HG03135 (cell line): Measurements from ENCODE around the gene BCAN.
"Not testable (repeated sequence)": the region's sequence is repeated elsewhere in the genome, so short reads cannot be mapped to it uniquely, and the experiment has no call there.

Experiments used
- ATAC-seq: cut with Tn5 transposase; IDR thresholded peaks from one replicate; pipeline ENCODE4 v1.9.1; 2021; ENCODE audit warnings: mild to moderate bottlenecking, moderate library complexity; ENCODE audit not compliant: unreplicated experiment

BCAN gene

GRCh38 chr1:156641761-156642264 is at the start of gene BCAN:
TSS of gene BCAN (plus strand) at chr1:156642117. CDS start at chr1:156646055, 3,938 bp downstream.
- ATAC-seq = no peak

- ATAC-seq = no peak
Measured at GRCh38 chr1:156592158-156592909, 49.6 kb upstream of the BCAN start.

- ATAC-seq = no peak
Measured at GRCh38 chr1:156592910-156593660, 48.8 kb upstream of the BCAN start.

- no peak for ATAC-seq
Measured at GRCh38 chr1:156593661-156593989, 48.3 kb upstream of the BCAN start.

- no peak for ATAC-seq
Measured at GRCh38 chr1:156594190-156594589, 47.7 kb upstream of the BCAN start.

- ATAC-seq = no peak
Measured at GRCh38 chr1:156595016-156595415, 46.9 kb upstream of the BCAN start.

- ATAC-seq = no peak
Measured at GRCh38 chr1:156596426-156596825, 45.5 kb upstream of the BCAN start.

GRCh38 chr1:156598125-156598524 is 43.8 kb upstream of the BCAN start:
- no peak for ATAC-seq

GRCh38 chr1:156598731-156599432 is 43.0 kb upstream of the BCAN start:
- ATAC-seq = no peak

- ATAC-seq = no peak
Measured at GRCh38 chr1:156599811-156600210, 42.1 kb upstream of the BCAN start.

GRCh38 chr1:156600733-156601121 is 41.2 kb upstream of the BCAN start:
- no peak for ATAC-seq

- ATAC-seq = peak; percentile 48
Measured at GRCh38 chr1:156601122-156601830, 40.6 kb upstream of the BCAN start, which contains the start of gene GPATCH4. TSS of gene GPATCH4 (minus strand) at chr1:156601479.

- ATAC-seq = peak; percentile 22
Measured at GRCh38 chr1:156601892-156602291, 40.0 kb upstream of the BCAN start.

GRCh38 chr1:156602557-156602993 is 39.3 kb upstream of the BCAN start:
- no peak for ATAC-seq

GRCh38 chr1:156607344-156607743 is 34.6 kb upstream of the BCAN start:
- not testable (repeated sequence) for ATAC-seq

GRCh38 chr1:156608036-156608674 is 33.8 kb upstream of the BCAN start:
- ATAC-seq = peak; percentile 68

GRCh38 chr1:156608981-156609380 is 32.9 kb upstream of the BCAN start:
- ATAC-seq = no peak

GRCh38 chr1:156610072-156610471 is 31.8 kb upstream of the BCAN start:
- not testable (repeated sequence) for ATAC-seq

GRCh38 chr1:156612666-156613065 is 29.3 kb upstream of the BCAN start:
- no peak for ATAC-seq

- no peak for ATAC-seq
Measured at GRCh38 chr1:156615946-156616345, 26.0 kb upstream of the BCAN start.
